MCF 10A (cell line): ENCODE results near the gene CYTL1. TPM values are rescaled to one million over a fixed set of nuclear protein-coding genes. Genes with fewer than 3 reads are reported as not detected.

ENCODE experiments used
- BruUV-seq: library from RNA; stranded (reverse); fragments of 400-500 nt; replicated peaks from 2 replicates; lab custom pipeline; 2021; lab: Mats Ljungman, UMichigan
- CTCF ChIA-PET: fragments of 300-600 bp; sonication (Branson Sonifier 250); formaldehyde crosslinking; extraction: SDS; loops from one replicate; lab custom pipeline; 2021; ENCODE audit warnings: antibody characterized with exemption, inconsistent platforms; lab: Yijun Ruan, JAX
- POLR2A ChIA-PET: fragments of 300-600, 350-650 bp; sonication (Branson Sonifier 250); formaldehyde crosslinking; extraction: SDS; loops from one replicate; lab custom pipeline; 2020; ENCODE audit warnings: antibody characterized with exemption, inconsistent platforms; lab: Yijun Ruan, JAX
- DNase-seq: peaks from one replicate; pipeline ENCODE4 v3.0.0-alpha.2; 2018; ENCODE audit not compliant: unreplicated experiment
- H3K27ac Mint-ChIP-seq: one replicate; pipeline ENCODE4 v1.8.0; 2022; ENCODE audit warnings: mild to moderate bottlenecking, low read depth, mixed read lengths; ENCODE audit not compliant: unreplicated experiment
- H3K27me3 Mint-ChIP-seq: one replicate; pipeline ENCODE4 v1.8.0; 2022; ENCODE audit warnings: mixed read lengths; ENCODE audit not compliant: insufficient read depth, unreplicated experiment
- H3K36me3 Mint-ChIP-seq: one replicate; pipeline ENCODE4 v1.8.0; 2022; ENCODE audit warnings: mild to moderate bottlenecking, moderate library complexity, mixed read lengths; ENCODE audit not compliant: insufficient read depth, unreplicated experiment
- H3K4me1 Mint-ChIP-seq: one replicate; pipeline ENCODE4 v1.8.0; 2022; ENCODE audit warnings: mixed read lengths; ENCODE audit not compliant: insufficient read depth, unreplicated experiment
- H3K4me3 Mint-ChIP-seq: one replicate; pipeline ENCODE4 v1.8.0; 2022; ENCODE audit warnings: mild to moderate bottlenecking, moderate library complexity, mixed read lengths; ENCODE audit not compliant: unreplicated experiment
- H3K9me3 Mint-ChIP-seq: one replicate; pipeline ENCODE4 v1.8.0; 2022; ENCODE audit warnings: mixed read lengths; ENCODE audit not compliant: unreplicated experiment
- CTCF ChIP-seq: fragments of 200-600 bp; IDR thresholded peaks from one replicate; pipeline ENCODE4 v1.8.0; 2022; ENCODE audit warnings: antibody characterized with exemption, mild to moderate bottlenecking; ENCODE audit not compliant: unreplicated experiment
- intact Hi-C: fragments of 100-400 bp; cut with micrococcal nuclease; formaldehyde crosslinking; loops from 2 replicates; pipeline ENCODE4 v1.14.1; 2022
- total RNA-seq: library from RNA; stranded (reverse); gene quantifications from 2 replicates; pipeline ENCODE4 v1.2.3, GENCODE V29; 2022

CYTL1 gene
- total RNA-seq, 1 experiment from 2014 or later, result not detected

- Mint-ChIP-seq H3K9me3 (no peaks in the 10 kb centered on the region), H3K27me3 (no peaks in the 10 kb centered on the region), H3K4me3 (no peak overlapping the region), H3K4me1 (peaks cover 16% of the 10 kb centered on the region), H3K27ac (no peak overlapping the region), H3K36me3 (no peaks in the 10 kb centered on the region)
- POLR2A ChIA-PET, result no interaction called here
- no peak for TF ChIP-seq CTCF
- CTCF ChIA-PET, result interaction anchor here (1.0 kb wide), 1 partner anchor 44 kb away, joined by 4 read pairs; no protein-coding TSS in a partner anchor
- intact Hi-C loops, result loop anchor here (5.0 kb wide), 1 partner anchor 124 kb away; no protein-coding TSS in a partner anchor
- DNase-seq, result no peak
- BruUV-seq, result no TSS peak
These were observed 17.0 kb upstream of the CYTL1 start for GRCh38 chr4:5036239-5036638.

GRCh38 chr4:5034206-5034605 is 14.9 kb upstream of the CYTL1 start:
- no TSS peak for BruUV-seq
- H3K27ac Mint-ChIP-seq, result no peak overlapping the region
- no peak for DNase-seq
- intact Hi-C loops, result no loop called here
- peaks cover 4% of the 10 kb centered on the region for H3K27me3 Mint-ChIP-seq
- peaks cover 16% of the 10 kb centered on the region for H3K4me1 Mint-ChIP-seq
- no peaks in the 10 kb centered on the region for H3K9me3 Mint-ChIP-seq
- H3K36me3 Mint-ChIP-seq, result no peaks in the 10 kb centered on the region
- POLR2A ChIA-PET, result no interaction called here
- no peak for TF ChIP-seq CTCF
- no peak overlapping the region for H3K4me3 Mint-ChIP-seq
- CTCF ChIA-PET, result no interaction called here

- Mint-ChIP-seq H3K27ac (no peak overlapping the region), H3K9me3 (no peaks in the 10 kb centered on the region), H3K4me1 (peaks cover 15% of the 10 kb centered on the region), H3K4me3 (no peak overlapping the region), H3K27me3 (peaks cover 13% of the 10 kb centered on the region), H3K36me3 (no peaks in the 10 kb centered on the region)
- DNase-seq, result no peak
- no peak for TF ChIP-seq CTCF
- CTCF ChIA-PET, result interaction anchor here (0.7 to 2.5 kb wide), 2 partner anchors 39 to 109 kb away, joined by 3 to 7 read pairs; no protein-coding TSS in a partner anchor
- POLR2A ChIA-PET, result no interaction called here
- no TSS peak for BruUV-seq
- intact Hi-C loops, result no loop called here
These were observed 14.1 kb upstream of the CYTL1 start for GRCh38 chr4:5033281-5033841.

- no peak overlapping the region for H3K4me3 Mint-ChIP-seq
- H3K4me1 Mint-ChIP-seq, result peaks cover 9% of the 10 kb centered on the region
- H3K27me3 Mint-ChIP-seq, result peaks cover 14% of the 10 kb centered on the region
These were observed 13.6 kb upstream of the CYTL1 start for GRCh38 chr4:5032813-5033212.

More at GRCh38 chr4:5032813-5033212, 13.6 kb upstream of the CYTL1 start:
- CTCF ChIA-PET, result interaction anchor here (2.5 kb wide), 1 partner anchor 38 kb away, joined by 7 read pairs; no protein-coding TSS in a partner anchor
- no peaks in the 10 kb centered on the region for H3K36me3 Mint-ChIP-seq
- POLR2A ChIA-PET, result no interaction called here
- H3K9me3 Mint-ChIP-seq, result no peaks in the 10 kb centered on the region
- H3K27ac Mint-ChIP-seq, result no peak overlapping the region
- intact Hi-C loops, result no loop called here
- no TSS peak for BruUV-seq
- DNase-seq, result no peak
- TF ChIP-seq CTCF, result no peak
